A549 (cell line): Measurements from ENCODE around the gene PBX3. TPM values are rescaled to one million over a fixed set of nuclear protein-coding genes. Genes with fewer than 3 reads are reported as not detected.

Experiments used
- ATAC-seq, 2 experiments: fragments of 200-7000 bp in 1 of 2; fragments of >200 bp in 1 of 2; cut with Nextera tagmentation in 1 of 2; cut with Tn5 transposase in 1 of 2; 3 replicates each; pipeline versions ENCODE4 v1.8.0 to v1.9.1; 2018 to 2020; ENCODE audit warnings: mild to moderate bottlenecking in 1 of 2, moderate library complexity in 1 of 2
- CTCF ChIA-PET: fragments of 300-600 bp; sonication (Branson Sonifier 250); formaldehyde crosslinking; extraction: SDS; loops from one replicate; lab custom pipeline; 2021; ENCODE audit warnings: antibody characterized with exemption, inconsistent platforms; lab: Yijun Ruan, JAX
- POLR2A ChIA-PET: fragments of 350-600 bp; formaldehyde crosslinking; extraction: SDS; loops from one replicate; lab custom pipeline; 2021; ENCODE audit warnings: antibody characterized with exemption, inconsistent platforms; lab: Yijun Ruan, JAX
- DNase-seq, 2 experiments: peaks; one replicate each; pipeline versions ENCODE4 v3.0.0 to v3.0.0-alpha.2; 2011 to 2016; ENCODE audit warnings: low read depth in 1 of 2, low spot score in 1 of 2
- FAIRE-seq: peaks from 2 replicates; lab custom pipeline; 2011; peaks lifted over from hg19 to GRCh38; lab: Jason Lieb, UNC
- H3K27ac ChIP-seq, 2 experiments: fragments of >200 bp; sonication (Bioruptor Twin); formaldehyde crosslinking; 3 replicates each; pipeline ENCODE4 v1.5.1; 2016 to 2017
- H3K4me1 ChIP-seq: fragments of >200 bp; sonication (Bioruptor Twin); formaldehyde crosslinking; 3 replicates; pipeline ENCODE4 v1.6.1; 2016
- H3K4me2 ChIP-seq: fragments of >200 bp; sonication (Bioruptor Twin); formaldehyde crosslinking; 3 replicates; pipeline ENCODE4 v1.6.1; 2016
- H3K4me3 ChIP-seq: fragments of >200 bp; sonication (Bioruptor Twin); formaldehyde crosslinking; 3 replicates; pipeline ENCODE4 v1.5.1; 2016
- H3K9me3 ChIP-seq: fragments of >200 bp; sonication (Bioruptor Twin); formaldehyde crosslinking; 3 replicates; pipeline ENCODE4 v1.6.1; 2016
- CBX2 ChIP-seq: fragments of 200-600 bp; sonication (generic); IDR thresholded peaks from 2 replicates; pipeline ENCODE4 v1.6.1; 2016; ENCODE audit warnings: low read depth, mild to moderate bottlenecking, borderline replicate concordance
- CHD4 ChIP-seq: fragments of 200-600 bp; sonication (generic); IDR thresholded peaks from 2 replicates; pipeline ENCODE4 v1.6.1; 2016; ENCODE audit warnings: antibody characterized with exemption, mild to moderate bottlenecking, borderline replicate concordance
- CTCF ChIP-seq: fragments of >200 bp; sonication (Bioruptor Twin); formaldehyde crosslinking; IDR thresholded peaks from 3 replicates; pipeline ENCODE4 v1.5.1; 2016
- E2F6 ChIP-seq: IDR thresholded peaks from 2 replicates; pipeline ENCODE4 v1.6.1; 2012; ENCODE audit warnings: low read depth, borderline replicate concordance
- EHMT2 ChIP-seq: fragments of 200-600 bp; sonication (generic); IDR thresholded peaks from 2 replicates; pipeline ENCODE4 v1.6.1; 2016; ENCODE audit warnings: antibody characterized with exemption, low read depth, mild to moderate bottlenecking, moderate library complexity
- ESRRA ChIP-seq: fragments of 150-350 bp; IDR thresholded peaks from 2 replicates; pipeline ENCODE4 v1.6.1; 2014; ENCODE audit warnings: mild to moderate bottlenecking, low read length, borderline replicate concordance
- FOSB ChIP-seq: fragments of 250-450 bp; sonication (Bioruptor Pico); IDR thresholded peaks from 2 replicates; pipeline ENCODE4 v1.5.0; 2020; ENCODE audit warnings: mild to moderate bottlenecking, moderate library complexity
- FOXS1 ChIP-seq: fragments of 250-450 bp; sonication (Bioruptor Pico); IDR thresholded peaks from 2 replicates; pipeline ENCODE4 v1.5.0; 2020; ENCODE audit warnings: mild to moderate bottlenecking, moderate library complexity
- GATA3 ChIP-seq: IDR thresholded peaks from 2 replicates; pipeline ENCODE4 v1.6.1; 2012; ENCODE audit warnings: borderline replicate concordance
- HES2 ChIP-seq: fragments of >200 bp; sonication (Bioruptor Twin); formaldehyde crosslinking; IDR thresholded peaks from 2 replicates; pipeline ENCODE4 v1.6.1; 2016
- JUN ChIP-seq, 2 experiments: fragments of >200 bp; sonication (Bioruptor Twin); formaldehyde crosslinking; IDR thresholded peaks; 2 replicates in 1 of 2; 3 replicates in 1 of 2; pipeline ENCODE4 v1.6.1; 2016 to 2017
- JUNB ChIP-seq: fragments of >200 bp; sonication (Bioruptor Twin); formaldehyde crosslinking; IDR thresholded peaks from 2 replicates; pipeline ENCODE4 v1.6.1; 2016
- MAX ChIP-seq: IDR thresholded peaks from 2 replicates; pipeline ENCODE4 v1.6.1; 2012
- MYC ChIP-seq: IDR thresholded peaks from 2 replicates; pipeline ENCODE4 v1.6.1; 2012; ENCODE audit warnings: mild to moderate bottlenecking, inconsistent platforms, low read length, improper control_type of control experiment, borderline replicate concordance
- NR3C1 ChIP-seq: fragments of >200 bp; sonication (Bioruptor Twin); formaldehyde crosslinking; IDR thresholded peaks from 3 replicates; pipeline ENCODE4 v1.6.1; 2017
- PBX3 ChIP-seq: IDR thresholded peaks from 2 replicates; pipeline ENCODE4 v1.6.1; 2012
- PHF8 ChIP-seq: fragments of 200-600 bp; sonication (generic); IDR thresholded peaks from 2 replicates; pipeline ENCODE4 v1.6.1; 2016; ENCODE audit warnings: low read depth, mild to moderate bottlenecking, antibody characterized with exemption, moderate library complexity, borderline replicate concordance
- POLR2A ChIP-seq: IDR thresholded peaks from 2 replicates; pipeline ENCODE4 v1.6.1; 2012; ENCODE audit warnings: mild to moderate bottlenecking, low read length
- RAD21 ChIP-seq, 2 experiments: fragments of >200 bp in 1 of 2; sonication (Bioruptor Twin) in 1 of 2; formaldehyde crosslinking in 1 of 2; IDR thresholded peaks in 1 of 2; conservative IDR thresholded peaks in 1 of 2; 2 replicates in 1 of 2; 3 replicates in 1 of 2; pipeline ENCODE4 v1.6.1; 2012 to 2018; ENCODE audit warnings: inconsistent platforms in 1 of 2
- RFX5 ChIP-seq: fragments of 450-650 bp; IDR thresholded peaks from 2 replicates; pipeline ENCODE4 v1.7.1; 2014; ENCODE audit warnings: antibody characterized with exemption, mild to moderate bottlenecking, moderate library complexity
- ZC3H11A ChIP-seq: fragments of 450-650 bp; IDR thresholded peaks from 2 replicates; pipeline ENCODE4 v1.6.1; 2014; ENCODE audit warnings: antibody characterized with exemption, mild to moderate bottlenecking
- ZFP36 ChIP-seq: fragments of 450-650 bp; IDR thresholded peaks from 2 replicates; pipeline ENCODE4 v1.6.1; 2014; ENCODE audit warnings: borderline replicate concordance; ENCODE audit not compliant: partially characterized antibody
- ZNF302 ChIP-seq: fragments of 250-450 bp; sonication (Bioruptor Pico); IDR thresholded peaks from 2 replicates; pipeline ENCODE4 v1.9.0; 2021; ENCODE audit warnings: inconsistent platforms, mild to moderate bottlenecking, moderate library complexity
- WGBS: methylation state at CpG from one replicate; pipeline ENCODE4 v1.1.6; 2017; ENCODE audit errors: missing lambda C conversion rate; 5-methylcytosine and 5-hydroxymethylcytosine counted together
- polyA plus RNA-seq, 4 experiments: library from polyadenylated mRNA; depleted of rRNA in 3 of 4; stranded (reverse); fragments of >200 nt; fragmentation: RNase III in 1 of 4; extraction: RNeasy Plus Mini Kit Qiagen cat#74134 plus additional on column Dnase treatment in 1 of 4; gene quantifications; 2 replicates in 3 of 4; 3 replicates in 1 of 4; pipeline ENCODE4 v1.2.3, GENCODE V29; 2011 to 2017

Gene PBX3
- polyA plus RNA-seq, 2 of the 4 experiments (the other 2 are of a cell fraction) = 10.7 to 23.5 TPM

- FAIRE-seq = no peak
- TF ChIP-seq JUNB (no peak), E2F6 (no peak), ESRRA (no peak), RAD21 (conservative IDR thresholded peaks at IDR 0.05 in 1 of 2, IDR thresholded peaks at IDR 0.05 in 1 of 2) (no peak), ZFP36 (no peak), GATA3 (no peak), FOSB (CRISPR knock-in tag) (no peak), RFX5 (no peak), FOXS1 (CRISPR knock-in tag) (no peak), ZNF302 (no peak)
- TF ChIP-seq, all 56 proteins: peak for 0
- H3K27ac ChIP-seq = no peak overlapping the region
- peaks cover 10% of the 10 kb centered on the region; the same call in 2 of the 3 replicates for H3K4me1 ChIP-seq
- ChIA-PET POLR2A (no interaction called here), CTCF (no interaction called here)
- 96% methylated on average over 5 of the region's 5 CpGs for WGBS
- H3K9me3 ChIP-seq = no peaks in the 10 kb centered on the region
- ATAC-seq = no peak
- DNase-seq = no peak
- H3K4me2 ChIP-seq = no peak overlapping the region
- H3K4me3 ChIP-seq = no peak overlapping the region
Observed at GRCh38 chr9:125932746-125933455, 185.7 kb downstream of the PBX3 start.

GRCh38 chr9:125942125-125942524 lies 195.0 kb downstream of the PBX3 start:
- CTCF ChIA-PET = no interaction called here
- ATAC-seq = no peak
- no peak for FAIRE-seq
- POLR2A ChIA-PET = no interaction called here
- TF ChIP-seq ZC3H11A (no peak), CTCF (no peak), HES2 (no peak), PBX3 (no peak), PHF8 (no peak), JUN (IDR thresholded peaks at IDR 0.05) (no peak), POLR2A (no peak)
- Histone ChIP-seq H3K4me3 (no peak overlapping the region), H3K27ac (no peak overlapping the region), H3K4me2 (no peak overlapping the region), H3K9me3 (peaks cover 15% of the 10 kb centered on the region), H3K4me1 (no peaks in the 10 kb centered on the region)
- DNase-seq = no peak
- 92% methylated on average over 3 of the region's 3 CpGs for WGBS

GRCh38 chr9:125943831-125944230 lies 196.7 kb downstream of the PBX3 start:
- Histone ChIP-seq H3K4me3 (no peak overlapping the region), H3K4me1 (no peaks in the 10 kb centered on the region), H3K9me3 (peaks cover 15% of the 10 kb centered on the region), H3K4me2 (no peak overlapping the region), H3K27ac (no peak overlapping the region)
- FAIRE-seq = no peak
- ChIA-PET POLR2A (no interaction called here), CTCF (no interaction called here)
- DNase-seq = no peak
- ATAC-seq = no peak
- TF ChIP-seq MYC (no peak), JUN (IDR thresholded peaks at IDR 0.05) (no peak), MAX (no peak), CBX2 (no peak), NR3C1 (no peak), CHD4 (no peak), E2F6 (no peak), EHMT2 (no peak)
- WGBS = 93% methylated on average over 2 of the region's 2 CpGs
